Panc1 (cell line): ENCODE data around the gene GPR45.
"Not testable (repeated sequence)": the region's sequence is repeated elsewhere in the genome, so short reads cannot be mapped to it uniquely, and the experiment has no call there.

Experiments used
- CTCF ChIP-seq: fragments of 450-650 bp; IDR thresholded peaks from 2 replicates; pipeline ENCODE4 v1.5.1; 2017; ENCODE audit warnings: mild to moderate bottlenecking
- REST ChIP-seq, 2 experiments: IDR thresholded peaks; 2 replicates each; pipeline ENCODE4 v1.6.1; 2011 to 2012; ENCODE audit warnings: low read depth in 2 of 2, control low read depth in 1 of 2, low read length in 1 of 2, mild to moderate bottlenecking in 1 of 2, moderate library complexity in 1 of 2; ENCODE audit not compliant: insufficient read depth in 1 of 2
- SIN3A ChIP-seq: IDR thresholded peaks from 2 replicates; pipeline ENCODE4 v1.6.1; 2012; ENCODE audit warnings: low read depth, mild to moderate bottlenecking, low read length, moderate library complexity, borderline replicate concordance; ENCODE audit not compliant: insufficient read depth

- TF ChIP-seq CTCF; REST (IDR thresholded peaks at IDR 0.05; ENCODE audit: insufficient read depth in 1 of 2, low read depth in 2 of 2, low read length in 1 of 2); SIN3A: not testable (repeated sequence)
Observed at GRCh38 chr2:105251016-105251648, 9.6 kb downstream of the GPR45 start.
